ENCODE measurements around the gene ERC2.

DNA sequence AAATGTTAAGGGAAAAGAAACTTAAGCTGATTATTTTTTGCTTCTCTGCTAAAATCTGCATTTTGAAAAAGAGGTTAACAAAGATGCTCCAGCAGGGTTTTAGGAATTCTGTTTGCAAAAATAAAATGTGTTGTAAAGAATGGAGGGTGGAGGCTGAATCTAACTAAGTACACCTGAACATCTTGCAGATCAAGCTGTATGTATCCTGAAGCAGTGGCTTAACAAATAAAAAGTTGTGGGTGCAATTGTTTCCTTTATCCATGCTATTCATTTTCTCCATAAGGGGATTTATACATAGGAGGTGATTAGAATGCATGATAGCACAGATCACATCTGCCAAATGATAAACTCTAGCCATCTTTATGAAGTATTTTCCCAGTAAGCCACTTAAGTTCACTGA, 466.3 kb downstream of the ERC2 start:
- TF ChIP-seq POLR2A (IDR thresholded peaks at IDR 0.05; ENCODE audit: low read depth, low read length) (no peak), POLR2AphosphoS5 (IDR thresholded peaks at IDR 0.05; ENCODE audit: low read depth, low read length) (no peak), TAF1 (IDR thresholded peaks at IDR 0.05; ENCODE audit: low read depth, low read length) (no peak), POU2F2 (IDR thresholded peaks at IDR 0.05; ENCODE audit: low read depth, low read length) (no peak), SPI1 (IDR thresholded peaks at IDR 0.05; ENCODE audit: low read depth, low read length) (no peak), PAX5 (IDR thresholded peaks at IDR 0.05; ENCODE audit: insufficient read depth, low read length, severe bottlenecking) (no peak)
